K562 (cell line): ENCODE measurements around the gene FAM151A. TPM values are rescaled to one million over a fixed set of nuclear protein-coding genes. Genes with fewer than 3 reads are reported as not detected.

Source experiments
- ATAC-seq: fragments of 200-7000 bp; cut with Tn5 transposase; 3 replicates; pipeline ENCODE4 v1.9.1; 2020; ENCODE audit warnings: moderate library complexity
- BruUV-seq: library from RNA; stranded (reverse); fragments of 400-500 nt; replicated peaks from 2 replicates; lab custom pipeline; 2021; lab: Mats Ljungman, UMichigan
- CTCF ChIA-PET: fragments of 300-600 bp; formaldehyde crosslinking; extraction: SDS; loops from one replicate; lab custom pipeline; 2021; ENCODE audit warnings: low intra/inter-chr PET ratio; lab: Yijun Ruan, JAX
- POLR2A ChIA-PET: fragments of 300-600, 350-650 bp; sonication (Branson Sonifier 250); formaldehyde crosslinking; extraction: SDS; loops from one replicate; lab custom pipeline; 2021; ENCODE audit warnings: antibody characterized with exemption, inconsistent platforms; lab: Yijun Ruan, JAX
- DNase-seq, 4 experiments: peaks; one replicate each; pipeline versions ENCODE4 v3.0.0 to v3.0.0-alpha.2; 2011 to 2018; ENCODE audit warnings: low spot score in 3 of 4, mixed read lengths in 3 of 4; ENCODE audit errors: extremely low read depth in 1 of 4
- FAIRE-seq: peaks from 2 replicates; lab custom pipeline; 2011; peaks lifted over from hg19 to GRCh38; lab: Jason Lieb, UNC
- H2AFZ ChIP-seq: 2 replicates; pipeline ENCODE4 v1.6.0; 2011; ENCODE audit warnings: low read depth, low read length, control low read depth, inconsistent platforms
- H3K27ac ChIP-seq: fragments of 200-600 bp; 3 replicates; pipeline ENCODE4 v1.8.0; 2011; ENCODE audit warnings: low read depth, mild to moderate bottlenecking, control low read depth, inconsistent platforms, low read length, moderate library complexity, mixed read lengths; ENCODE audit errors: extremely low read depth
- H3K27me3 ChIP-seq, 2 experiments: fragments of 300-600 bp in 1 of 2; 2 replicates in 1 of 2; 3 replicates in 1 of 2; pipeline versions ENCODE4 v1.6.0 to v1.8.0; 2011; ENCODE audit warnings: inconsistent platforms in 2 of 2, low read length in 2 of 2, mild to moderate bottlenecking in 1 of 2, mixed read lengths in 1 of 2, moderate library complexity in 1 of 2; ENCODE audit not compliant: control insufficient read depth in 2 of 2, insufficient read depth in 2 of 2
- H3K36me3 ChIP-seq: fragments of 300-600 bp; 3 replicates; pipeline ENCODE4 v1.8.0; 2011; ENCODE audit warnings: mild to moderate bottlenecking, low read length, inconsistent platforms; ENCODE audit not compliant: control insufficient read depth, insufficient read depth
- H3K4me1 ChIP-seq, 2 experiments: fragments of 200-600 bp in 1 of 2; replicated peaks in 1 of 2; 2 replicates in 1 of 2; 3 replicates in 1 of 2; pipeline versions ENCODE4 v1.5.1 to v1.8.0; 2011; ENCODE audit warnings: inconsistent platforms in 2 of 2, low read length in 2 of 2, mild to moderate bottlenecking in 1 of 2, mixed read lengths in 1 of 2, moderate library complexity in 1 of 2; ENCODE audit not compliant: control insufficient read depth in 2 of 2, insufficient read depth in 2 of 2
- H3K4me2 ChIP-seq: 2 replicates; pipeline ENCODE4 v1.6.1; 2011; ENCODE audit warnings: low read length, control low read depth, inconsistent platforms, mixed read lengths; ENCODE audit not compliant: insufficient read depth
- H3K4me3 ChIP-seq: fragments of 200-600 bp; sonication (generic), shearing (Covaris generic); 2 replicates; pipeline ENCODE4 v1.5.1; 2016; ENCODE audit warnings: control low read depth, inconsistent platforms
- H3K79me2 ChIP-seq: fragments of 200-600 bp; 3 replicates; pipeline ENCODE4 v1.8.0; 2011; ENCODE audit warnings: low read length, inconsistent platforms; ENCODE audit not compliant: control insufficient read depth, insufficient read depth
- H3K9ac ChIP-seq, 2 experiments: 2 replicates each; pipeline versions ENCODE4 v1.6.0 to v1.6.1; 2011; ENCODE audit warnings: low read depth in 2 of 2, low read length in 2 of 2, control low read depth in 1 of 2, inconsistent platforms in 1 of 2, mild to moderate bottlenecking in 1 of 2, mixed read lengths in 1 of 2; ENCODE audit not compliant: insufficient read depth in 1 of 2
- H3K9me1 ChIP-seq: one replicate; pipeline ENCODE4 v1.6.0; 2011; ENCODE audit warnings: inconsistent platforms, mild to moderate bottlenecking, low read length, moderate library complexity; ENCODE audit not compliant: control insufficient read depth, insufficient read depth
- H3K9me3 ChIP-seq: replicated peaks from 2 replicates; pipeline ENCODE4 v1.5.1; 2011; ENCODE audit warnings: low read depth, low read length, inconsistent platforms; ENCODE audit not compliant: control insufficient read depth, insufficient read depth
- H4K20me1 ChIP-seq: replicated peaks from 2 replicates; pipeline ENCODE4 v1.6.1; 2011; ENCODE audit warnings: low read length, inconsistent platforms, mixed read lengths; ENCODE audit not compliant: control insufficient read depth, insufficient read depth
- PML ChIP-seq: IDR thresholded peaks from 2 replicates; pipeline ENCODE4 v1.6.1; 2012; ENCODE audit warnings: low read length, inconsistent platforms
- POLR2AphosphoS5 ChIP-seq: IDR thresholded peaks from 2 replicates; pipeline ENCODE4 v1.6.1; 2011; ENCODE audit warnings: mild to moderate bottlenecking, low read depth, low read length, moderate library complexity; ENCODE audit not compliant: control insufficient read depth, insufficient read depth
- TEAD1 ChIP-seq, 2 experiments: fragments of 450-650 bp in 1 of 2; sonication (generic) in 1 of 2; formaldehyde crosslinking; IDR thresholded peaks; 2 replicates each; pipeline versions ENCODE4 v1.4.0 to v1.8.0; 2020 to 2022; ENCODE audit warnings: mild to moderate bottlenecking in 2 of 2, missing genetic modification reagents in 1 of 2
- ZNF124 ChIP-seq: sonication (generic); formaldehyde crosslinking; IDR thresholded peaks from 2 replicates; pipeline ENCODE4 v1.8.1; 2022; ENCODE audit warnings: missing genetic modification reagents
- ZNF561 ChIP-seq: fragments of 450-650 bp; formaldehyde crosslinking; conservative IDR thresholded peaks from 2 replicates; pipeline ENCODE4 v1.4.0; 2020; ENCODE audit warnings: mild to moderate bottlenecking, moderate library complexity
- ZNF764 ChIP-seq: fragments of 250-450 bp; sonication (Bioruptor Pico); IDR thresholded peaks from 2 replicates; pipeline ENCODE4 v1.4.0; 2020; ENCODE audit warnings: low read depth, mild to moderate bottlenecking, moderate library complexity
- WGBS: fragments of 100-300 bp; shearing (Covaris generic); methylation state at CpG from one replicate; pipeline ENCODE4 v1.1.6; 2016; ENCODE audit warnings: low coverage, mixed read lengths; ENCODE audit not compliant: insufficient coverage; ENCODE audit errors: missing lambda C conversion rate; 5-methylcytosine and 5-hydroxymethylcytosine counted together
- in situ Hi-C: fragments of 300-500 bp; cut with MboI; formaldehyde crosslinking; loops from 4 replicates; pipeline ENCODE4 v1.15.0; 2018; ENCODE audit warnings: inconsistent platforms, mixed read lengths
- intact Hi-C: fragments of 100-400 bp; cut with micrococcal nuclease; formaldehyde crosslinking; loops from 2 replicates; pipeline ENCODE4 v1.14.2; 2022
- polyA plus RNA-seq, 8 experiments: library from polyadenylated mRNA; depleted of rRNA in 4 of 8; stranded (reverse) in 5 of 8; unstranded in 3 of 8; fragments of >200 nt; fragmentation: Nextera tagmentation in 2 of 8; fragmentation: Illumina TruSeq in 1 of 8; extraction: Ambion mirVana in 2 of 8; extraction: Trizol in 1 of 8; gene quantifications; 2 replicates each; pipeline versions ENCODE4 v1.2.1 to v1.2.3, GENCODE V29; 2011 to 2014; ENCODE audit warnings: inconsistent platforms in 1 of 8, missing spikeins in 1 of 8
- total RNA-seq, 7 experiments: library from RNA; depleted of rRNA in 6 of 7; stranded (reverse); fragments of >200 nt in 6 of 7; fragmentation: Illumina TruSeq in 2 of 7; extraction: Trizol in 2 of 7; gene quantifications; 2 replicates each; pipeline versions ENCODE4 v1.2.1 to v1.2.3, GENCODE V29; 2011 to 2021; ENCODE audit warnings: low replicate concordance in 1 of 7
- TF ChIP-seq, protein P1 (sequence below): sonication (generic); formaldehyde crosslinking; IDR thresholded peaks from 2 replicates; pipeline ENCODE4 v1.8.1; 2023; ENCODE audit warnings: missing genetic modification reagents, mild to moderate bottlenecking, borderline replicate concordance
- TF ChIP-seq, protein P2 (sequence below): sonication (generic); formaldehyde crosslinking; IDR thresholded peaks from 2 replicates; pipeline ENCODE4 v1.8.0; 2022; ENCODE audit warnings: missing genetic modification reagents, mild to moderate bottlenecking, moderate library complexity, borderline replicate concordance
- TF ChIP-seq, protein P3 (sequence below): fragments of 450-650 bp; IDR thresholded peaks from 2 replicates; pipeline ENCODE4 v1.6.1; 2017; ENCODE audit warnings: mild to moderate bottlenecking, moderate library complexity
- TF ChIP-seq, protein P4 (sequence below): sonication (generic); formaldehyde crosslinking; IDR thresholded peaks from 2 replicates; pipeline ENCODE4 v1.8.0; 2023; ENCODE audit warnings: mild to moderate bottlenecking, missing genetic modification reagents

The FAM151A gene
- total and polyA plus RNA-seq, 9 of the 15 experiments (the other 6 are each of a cell fraction or from before 2014, with no cell fraction given): not detected

DNA sequence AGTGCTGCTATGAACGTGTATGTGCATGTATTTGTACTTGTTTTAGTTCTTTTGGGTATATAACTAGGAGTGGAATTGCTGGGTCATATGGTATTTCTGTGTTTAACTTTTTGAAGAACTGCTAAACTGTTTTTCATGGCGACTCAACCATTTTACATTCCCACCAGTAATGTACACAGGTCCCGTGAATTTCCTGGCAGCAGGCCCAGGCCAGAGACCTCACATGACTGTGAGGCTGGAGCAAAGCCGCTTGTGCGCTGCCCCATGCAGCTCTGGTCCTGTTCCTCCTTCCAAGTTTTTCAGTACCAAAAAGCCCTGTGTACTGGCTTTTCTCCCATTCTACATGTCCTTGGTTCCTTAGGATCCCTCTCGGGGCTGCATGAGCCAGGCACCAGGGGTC lies 45.7 kb downstream of the FAM151A start (continued):
- TF ChIP-seq, protein P1, sequence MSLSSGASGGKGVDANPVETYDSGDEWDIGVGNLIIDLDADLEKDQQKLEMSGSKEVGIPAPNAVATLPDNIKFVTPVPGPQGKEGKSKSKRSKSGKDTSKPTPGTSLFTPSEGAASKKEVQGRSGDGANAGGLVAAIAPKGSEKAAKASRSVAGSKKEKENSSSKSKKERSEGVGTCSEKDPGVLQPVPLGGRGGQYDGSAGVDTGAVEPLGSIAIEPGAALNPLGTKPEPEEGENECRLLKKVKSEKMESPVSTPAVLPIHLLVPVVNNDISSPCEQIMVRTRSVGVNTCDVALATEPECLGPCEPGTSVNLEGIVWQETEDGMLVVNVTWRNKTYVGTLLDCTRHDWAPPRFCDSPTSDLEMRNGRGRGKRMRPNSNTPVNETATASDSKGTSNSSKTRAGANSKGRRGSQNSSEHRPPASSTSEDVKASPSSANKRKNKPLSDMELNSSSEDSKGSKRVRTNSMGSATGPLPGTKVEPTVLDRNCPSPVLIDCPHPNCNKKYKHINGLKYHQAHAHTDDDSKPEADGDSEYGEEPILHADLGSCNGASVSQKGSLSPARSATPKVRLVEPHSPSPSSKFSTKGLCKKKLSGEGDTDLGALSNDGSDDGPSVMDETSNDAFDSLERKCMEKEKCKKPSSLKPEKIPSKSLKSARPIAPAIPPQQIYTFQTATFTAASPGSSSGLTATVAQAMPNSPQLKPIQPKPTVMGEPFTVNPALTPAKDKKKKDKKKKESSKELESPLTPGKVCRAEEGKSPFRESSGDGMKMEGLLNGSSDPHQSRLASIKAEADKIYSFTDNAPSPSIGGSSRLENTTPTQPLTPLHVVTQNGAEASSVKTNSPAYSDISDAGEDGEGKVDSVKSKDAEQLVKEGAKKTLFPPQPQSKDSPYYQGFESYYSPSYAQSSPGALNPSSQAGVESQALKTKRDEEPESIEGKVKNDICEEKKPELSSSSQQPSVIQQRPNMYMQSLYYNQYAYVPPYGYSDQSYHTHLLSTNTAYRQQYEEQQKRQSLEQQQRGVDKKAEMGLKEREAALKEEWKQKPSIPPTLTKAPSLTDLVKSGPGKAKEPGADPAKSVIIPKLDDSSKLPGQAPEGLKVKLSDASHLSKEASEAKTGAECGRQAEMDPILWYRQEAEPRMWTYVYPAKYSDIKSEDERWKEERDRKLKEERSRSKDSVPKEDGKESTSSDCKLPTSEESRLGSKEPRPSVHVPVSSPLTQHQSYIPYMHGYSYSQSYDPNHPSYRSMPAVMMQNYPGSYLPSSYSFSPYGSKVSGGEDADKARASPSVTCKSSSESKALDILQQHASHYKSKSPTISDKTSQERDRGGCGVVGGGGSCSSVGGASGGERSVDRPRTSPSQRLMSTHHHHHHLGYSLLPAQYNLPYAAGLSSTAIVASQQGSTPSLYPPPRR (CRISPR knock-in tag): no peak
- TF ChIP-seq TEAD1 (CRISPR knock-in tag; IDR thresholded peaks at IDR 0.05): peak in 1 of 2 experiments; percentile 71; a peak in 2 of 4 replicates
- TF ChIP-seq, all 486 proteins: peak for 24

DNA sequence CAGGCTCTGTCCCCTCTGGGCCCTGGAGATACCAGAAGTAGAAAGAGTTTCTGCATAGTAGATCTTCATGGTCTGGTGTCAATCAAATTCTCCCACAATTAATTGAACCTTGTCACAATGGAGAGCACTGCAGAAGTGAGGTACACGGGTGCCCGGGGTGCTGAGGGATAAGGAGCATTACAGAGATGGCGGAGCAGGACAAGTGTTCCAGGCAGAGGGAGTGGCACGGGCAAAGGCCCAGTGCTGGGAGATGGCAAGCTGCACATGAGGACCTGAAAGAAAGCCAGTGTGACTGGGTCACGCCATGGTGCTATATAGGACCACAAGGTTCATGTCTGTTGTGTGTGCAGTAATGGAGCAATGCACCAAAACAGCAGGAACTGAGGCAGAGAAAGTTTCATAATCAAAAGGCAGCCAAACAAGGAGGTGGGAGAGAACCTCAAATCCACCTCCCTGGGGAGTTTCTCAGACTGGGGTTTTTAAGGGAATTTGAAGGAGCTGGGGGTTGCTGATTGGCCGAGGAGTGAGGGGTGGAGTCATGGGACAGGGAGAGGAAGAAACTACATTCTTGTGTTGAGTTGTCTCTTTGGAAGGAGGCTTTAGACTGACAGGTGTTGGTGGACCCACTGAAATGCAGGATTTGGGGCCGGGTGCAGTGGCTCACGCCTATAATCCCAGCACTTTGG lies 47.6 kb downstream of the FAM151A start:
- CTCF ChIA-PET: no interaction called here
- no TSS peak for BruUV-seq
- TF ChIP-seq, protein P2, sequence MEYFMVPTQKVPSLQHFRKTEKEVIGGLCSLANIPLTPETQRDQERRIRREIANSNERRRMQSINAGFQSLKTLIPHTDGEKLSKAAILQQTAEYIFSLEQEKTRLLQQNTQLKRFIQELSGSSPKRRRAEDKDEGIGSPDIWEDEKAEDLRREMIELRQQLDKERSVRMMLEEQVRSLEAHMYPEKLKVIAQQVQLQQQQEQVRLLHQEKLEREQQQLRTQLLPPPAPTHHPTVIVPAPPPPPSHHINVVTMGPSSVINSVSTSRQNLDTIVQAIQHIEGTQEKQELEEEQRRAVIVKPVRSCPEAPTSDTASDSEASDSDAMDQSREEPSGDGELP: 0 out of 2 replicates have a peak, but pooled peaks have one; percentile 4
- TF ChIP-seq, protein P3, sequence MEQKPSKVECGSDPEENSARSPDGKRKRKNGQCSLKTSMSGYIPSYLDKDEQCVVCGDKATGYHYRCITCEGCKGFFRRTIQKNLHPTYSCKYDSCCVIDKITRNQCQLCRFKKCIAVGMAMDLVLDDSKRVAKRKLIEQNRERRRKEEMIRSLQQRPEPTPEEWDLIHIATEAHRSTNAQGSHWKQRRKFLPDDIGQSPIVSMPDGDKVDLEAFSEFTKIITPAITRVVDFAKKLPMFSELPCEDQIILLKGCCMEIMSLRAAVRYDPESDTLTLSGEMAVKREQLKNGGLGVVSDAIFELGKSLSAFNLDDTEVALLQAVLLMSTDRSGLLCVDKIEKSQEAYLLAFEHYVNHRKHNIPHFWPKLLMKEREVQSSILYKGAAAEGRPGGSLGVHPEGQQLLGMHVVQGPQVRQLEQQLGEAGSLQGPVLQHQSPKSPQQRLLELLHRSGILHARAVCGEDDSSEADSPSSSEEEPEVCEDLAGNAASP: no peak
- TF ChIP-seq POLR2AphosphoS5 (no peak), ZNF764 (CRISPR knock-in tag) (no peak), ZNF561 (no peak), ZNF124 (CRISPR knock-in tag) (no peak), PML (no peak)
- TF ChIP-seq, protein P4, sequence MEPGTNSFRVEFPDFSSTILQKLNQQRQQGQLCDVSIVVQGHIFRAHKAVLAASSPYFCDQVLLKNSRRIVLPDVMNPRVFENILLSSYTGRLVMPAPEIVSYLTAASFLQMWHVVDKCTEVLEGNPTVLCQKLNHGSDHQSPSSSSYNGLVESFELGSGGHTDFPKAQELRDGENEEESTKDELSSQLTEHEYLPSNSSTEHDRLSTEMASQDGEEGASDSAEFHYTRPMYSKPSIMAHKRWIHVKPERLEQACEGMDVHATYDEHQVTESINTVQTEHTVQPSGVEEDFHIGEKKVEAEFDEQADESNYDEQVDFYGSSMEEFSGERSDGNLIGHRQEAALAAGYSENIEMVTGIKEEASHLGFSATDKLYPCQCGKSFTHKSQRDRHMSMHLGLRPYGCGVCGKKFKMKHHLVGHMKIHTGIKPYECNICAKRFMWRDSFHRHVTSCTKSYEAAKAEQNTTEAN (CRISPR knock-in tag): 0 out of 2 replicates have a peak, but pooled peaks have one; percentile 44

More for the DNA sequence above, 47.6 kb downstream of the FAM151A start:
- POLR2A ChIA-PET: interaction anchor here (0.7 to 2.5 kb wide), 2 partner anchors 10 to 91 kb away, joined by 3 to 10 read pairs; no protein-coding TSS in a partner anchor
- no peaks in the 10 kb centered on the region for H3K79me2 ChIP-seq
- WGBS: 17% methylated on average over 8 of the region's 8 CpGs
- no peak for DNase-seq
- H3K9ac ChIP-seq: 0 out of 4 replicates have a peak overlapping the region, but pooled peaks of 1 of the 2 experiments have one; percentile 3
- H3K4me2 ChIP-seq: no peak overlapping the region
- intact Hi-C loops: no loop called here
- H3K27ac ChIP-seq: no peak overlapping the region
- H3K9me1 ChIP-seq: no peaks in the 10 kb centered on the region
- no peak overlapping the region for H2AFZ ChIP-seq
- ATAC-seq: no peak
- H4K20me1 ChIP-seq: no peaks in the 10 kb centered on the region
- in situ Hi-C loops: no loop called here
- H3K4me1 ChIP-seq: peaks cover 8 to 12% of the 10 kb centered on the region in 2 experiments; a peak in 4 of 5 replicates
- H3K9me3 ChIP-seq: no peaks in the 10 kb centered on the region
- H3K4me3 ChIP-seq: no peak overlapping the region
- peak; percentile 52 for FAIRE-seq
- H3K36me3 ChIP-seq: no peaks in the 10 kb centered on the region
- H3K27me3 ChIP-seq: peaks cover 2 to 34% of the 10 kb centered on the region in 2 experiments; a peak in 3 of 5 replicates
